GM12864 (cell line): ENCODE data around the gene GRIP2.

Source experiments
- DNase-seq: peaks from one replicate; pipeline ENCODE4 v3.0.0-alpha.2; 2011; ENCODE audit warnings: low read depth
- H3K4me3 ChIP-seq: 2 replicates; pipeline ENCODE4 v1.5.1; 2011; ENCODE audit warnings: mild to moderate bottlenecking, low read depth, low read length, control low read depth
- TF ChIP-seq, protein P1 (sequence below): IDR thresholded peaks from 2 replicates; pipeline ENCODE4 v1.5.1; 2011; ENCODE audit warnings: low read depth, mild to moderate bottlenecking, moderate library complexity, low read length, control low read depth, inconsistent platforms; ENCODE audit errors: missing control alignments

The GRIP2 gene

GRCh38 chr3:14481646-14482036, 58.5 kb downstream of the GRIP2 start:
- no peak overlapping the region for H3K4me3 ChIP-seq
- DNase-seq: no peak
- TF ChIP-seq, protein P1, sequence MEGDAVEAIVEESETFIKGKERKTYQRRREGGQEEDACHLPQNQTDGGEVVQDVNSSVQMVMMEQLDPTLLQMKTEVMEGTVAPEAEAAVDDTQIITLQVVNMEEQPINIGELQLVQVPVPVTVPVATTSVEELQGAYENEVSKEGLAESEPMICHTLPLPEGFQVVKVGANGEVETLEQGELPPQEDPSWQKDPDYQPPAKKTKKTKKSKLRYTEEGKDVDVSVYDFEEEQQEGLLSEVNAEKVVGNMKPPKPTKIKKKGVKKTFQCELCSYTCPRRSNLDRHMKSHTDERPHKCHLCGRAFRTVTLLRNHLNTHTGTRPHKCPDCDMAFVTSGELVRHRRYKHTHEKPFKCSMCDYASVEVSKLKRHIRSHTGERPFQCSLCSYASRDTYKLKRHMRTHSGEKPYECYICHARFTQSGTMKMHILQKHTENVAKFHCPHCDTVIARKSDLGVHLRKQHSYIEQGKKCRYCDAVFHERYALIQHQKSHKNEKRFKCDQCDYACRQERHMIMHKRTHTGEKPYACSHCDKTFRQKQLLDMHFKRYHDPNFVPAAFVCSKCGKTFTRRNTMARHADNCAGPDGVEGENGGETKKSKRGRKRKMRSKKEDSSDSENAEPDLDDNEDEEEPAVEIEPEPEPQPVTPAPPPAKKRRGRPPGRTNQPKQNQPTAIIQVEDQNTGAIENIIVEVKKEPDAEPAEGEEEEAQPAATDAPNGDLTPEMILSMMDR: no peak

GRCh38 chr3:14481018-14481645, 59.0 kb downstream of the GRIP2 start:
- H3K4me3 ChIP-seq: no peak overlapping the region
- TF ChIP-seq, protein P1: no peak

GRCh38 chr3:14480207-14481017, 59.7 kb downstream of the GRIP2 start:
- no peak overlapping the region for H3K4me3 ChIP-seq
- TF ChIP-seq, protein P1: no peak
- DNase-seq: no peak

More at GRCh38 chr3:14481018-14481645, 59.0 kb downstream of the GRIP2 start:
- DNase-seq: no peak

GRCh38 chr3:14479591-14479990, 60.6 kb downstream of the GRIP2 start:
- TF ChIP-seq, protein P1: no peak
- H3K4me3 ChIP-seq: no peak overlapping the region
- DNase-seq: no peak

GRCh38 chr3:14478956-14479550, 61.1 kb downstream of the GRIP2 start:
- no peak for DNase-seq
- TF ChIP-seq, protein P1: no peak

DNA sequence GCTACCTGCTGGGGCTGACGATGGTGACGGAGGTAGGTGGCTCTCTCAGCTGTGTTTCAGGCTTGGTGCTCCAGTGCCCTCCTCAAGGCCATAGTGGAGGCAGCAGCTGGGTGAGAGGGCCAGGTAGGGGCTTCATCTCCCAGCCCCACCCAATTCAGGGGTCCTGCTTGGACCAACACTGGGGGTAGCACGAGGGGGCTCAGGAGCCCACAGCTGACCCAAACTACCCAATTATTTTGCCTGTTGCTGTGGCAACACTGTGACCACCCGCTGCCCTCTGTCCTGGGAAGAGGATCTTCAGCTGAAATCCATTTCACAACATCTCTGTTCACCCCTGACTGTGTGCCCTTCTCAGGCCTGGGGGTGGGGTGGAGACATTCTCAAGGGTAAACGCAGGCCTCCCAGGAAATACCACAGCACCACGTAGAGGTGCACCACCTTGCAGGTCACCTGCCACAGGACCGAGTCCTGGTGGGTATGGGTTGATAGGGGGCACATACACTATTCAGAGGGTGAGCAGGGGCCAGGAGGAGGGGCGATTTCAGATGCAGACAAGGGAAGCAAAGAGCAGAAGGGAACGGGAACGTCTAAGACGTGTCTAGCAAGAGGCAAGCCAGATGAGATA, 62.7 kb downstream of the GRIP2 start:
- H3K4me3 ChIP-seq: no peak overlapping the region
- DNase-seq: no peak

More at GRCh38 chr3:14478956-14479550, 61.1 kb downstream of the GRIP2 start:
- no peak overlapping the region for H3K4me3 ChIP-seq

More for the DNA sequence above, 62.7 kb downstream of the GRIP2 start:
- TF ChIP-seq, protein P1: no peak
